ENCODE measurements around the gene BARHL2. TPM values are rescaled to one million over a fixed set of nuclear protein-coding genes. Genes with fewer than 3 reads are reported as not detected.

BARHL2 gene
- total and polyA plus RNA-seq, 2 experiments from 2014 or later = not detected

- H3K27me3 ChIP-seq = peaks cover 95% of the 10 kb centered on the region
- TF ChIP-seq CTCF (IDR thresholded peaks at IDR 0.05; ENCODE audit: poor library complexity) = no peak
- peak; percentile 30 for TF ChIP-seq EZH2phosphoT487 (IDR thresholded peaks at IDR 0.05; ENCODE audit: low read depth, severe bottlenecking, unreplicated experiment)
- TF ChIP-seq EZH2 (IDR thresholded peaks at IDR 0.05; ENCODE audit: borderline replicate concordance) = peak; percentile 92
- H3K4me3 ChIP-seq = peak overlapping the region; percentile 67
- peak overlapping the region; percentile 94 for H3K4me2 ChIP-seq
- peak overlapping the region; percentile 78 for H2AFZ ChIP-seq
- no peaks in the 10 kb centered on the region for H3K79me2 ChIP-seq
- no peak for DNase-seq (ENCODE audit: low spot score)
- WGBS (ENCODE audit: low lambda C conversion rate, missing lambda C conversion rate) = 3% methylated on average over 60 of the region's 66 CpGs
- no peaks in the 10 kb centered on the region for H3K9me3 ChIP-seq (ENCODE audit: low read depth)
- no peak overlapping the region for H3K27ac ChIP-seq
- no peaks in the 10 kb centered on the region for H4K20me1 ChIP-seq (ENCODE audit: insufficient read depth, poor library complexity, severe bottlenecking)
- H3K4me1 ChIP-seq (ENCODE audit: insufficient read depth) = peaks cover 20% of the 10 kb centered on the region
- H3K9me2 ChIP-seq (replicated peaks; ENCODE audit: insufficient read depth) = no peaks in the 10 kb centered on the region
- no peaks in the 10 kb centered on the region for H3K36me3 ChIP-seq (replicated peaks; ENCODE audit: insufficient read depth, low read depth)
These were observed 1.6 kb upstream of the BARHL2 start for GRCh38 chr1:90718411-90719329.

- TF ChIP-seq EZH2 (IDR thresholded peaks at IDR 0.05; ENCODE audit: borderline replicate concordance) (no peak), CTCF (IDR thresholded peaks at IDR 0.05; ENCODE audit: poor library complexity) (no peak), EZH2phosphoT487 (IDR thresholded peaks at IDR 0.05; ENCODE audit: low read depth, severe bottlenecking, unreplicated experiment) (no peak)
- H3K79me2 ChIP-seq = no peaks in the 10 kb centered on the region
- H2AFZ ChIP-seq = peak overlapping the region; percentile 78
- no peaks in the 10 kb centered on the region for H3K36me3 ChIP-seq (replicated peaks; ENCODE audit: insufficient read depth, low read depth)
- H3K4me2 ChIP-seq = peak overlapping the region; percentile 94
- no peaks in the 10 kb centered on the region for H3K9me3 ChIP-seq (ENCODE audit: low read depth)
- peak; percentile 51 for DNase-seq (ENCODE audit: low spot score)
- peak overlapping the region; percentile 67 for H3K4me3 ChIP-seq
- H3K4me1 ChIP-seq (ENCODE audit: insufficient read depth) = peaks cover 20% of the 10 kb centered on the region
- H3K9me2 ChIP-seq (replicated peaks; ENCODE audit: insufficient read depth) = no peaks in the 10 kb centered on the region
- 2% methylated on average over 69 of the region's 94 CpGs for WGBS (ENCODE audit: low lambda C conversion rate, missing lambda C conversion rate)
- H4K20me1 ChIP-seq (ENCODE audit: insufficient read depth, poor library complexity, severe bottlenecking) = no peaks in the 10 kb centered on the region
- H3K27ac ChIP-seq = no peak overlapping the region
- peaks cover 95% of the 10 kb centered on the region for H3K27me3 ChIP-seq
These were observed 736 bp upstream of the BARHL2 start for GRCh38 chr1:90717665-90718410.

GRCh38 chr1:90717356-90717664, 208 bp upstream of the BARHL2 start:
- Histone ChIP-seq H3K4me2 (peak overlapping the region; percentile 94), H3K9me2 (replicated peaks; ENCODE audit: insufficient read depth) (no peaks in the 10 kb centered on the region), H4K20me1 (ENCODE audit: insufficient read depth, poor library complexity, severe bottlenecking) (no peaks in the 10 kb centered on the region), H3K79me2 (no peaks in the 10 kb centered on the region), H3K36me3 (replicated peaks; ENCODE audit: insufficient read depth, low read depth) (no peaks in the 10 kb centered on the region), H3K27ac (no peak overlapping the region), H3K27me3 (peaks cover 95% of the 10 kb centered on the region), H3K4me1 (ENCODE audit: insufficient read depth) (peaks cover 20% of the 10 kb centered on the region), H2AFZ (no peak overlapping the region), H3K9me3 (ENCODE audit: low read depth) (no peaks in the 10 kb centered on the region), H3K4me3 (no peak overlapping the region)
- 2% methylated on average over 25 of the region's 37 CpGs for WGBS (ENCODE audit: low lambda C conversion rate, missing lambda C conversion rate)
- DNase-seq (ENCODE audit: low spot score) = no peak
- TF ChIP-seq EZH2 (IDR thresholded peaks at IDR 0.05; ENCODE audit: borderline replicate concordance) (no peak), CTCF (IDR thresholded peaks at IDR 0.05; ENCODE audit: poor library complexity) (no peak), EZH2phosphoT487 (IDR thresholded peaks at IDR 0.05; ENCODE audit: low read depth, severe bottlenecking, unreplicated experiment) (no peak)

Measured in hepatocyte (in vitro differentiated cells).